Breast epithelium (tissue), 3 donors: ENCODE measurements around the gene CCND3.

Experiments
- CTCF ChIP-seq, 3 donors: fragments of 450-650 bp; IDR thresholded peaks; one replicate each; pipeline ENCODE4 v1.5.1; 2016 to 2017; ENCODE audit warnings: antibody characterized with exemption in 3 of 3, mild to moderate bottlenecking in 3 of 3, moderate library complexity in 3 of 3
- POLR2A ChIP-seq: fragments of 450-650 bp; IDR thresholded peaks from one replicate; pipeline ENCODE4 v1.6.1; 2016; ENCODE audit warnings: antibody characterized with exemption, mild to moderate bottlenecking, moderate library complexity

DNA sequence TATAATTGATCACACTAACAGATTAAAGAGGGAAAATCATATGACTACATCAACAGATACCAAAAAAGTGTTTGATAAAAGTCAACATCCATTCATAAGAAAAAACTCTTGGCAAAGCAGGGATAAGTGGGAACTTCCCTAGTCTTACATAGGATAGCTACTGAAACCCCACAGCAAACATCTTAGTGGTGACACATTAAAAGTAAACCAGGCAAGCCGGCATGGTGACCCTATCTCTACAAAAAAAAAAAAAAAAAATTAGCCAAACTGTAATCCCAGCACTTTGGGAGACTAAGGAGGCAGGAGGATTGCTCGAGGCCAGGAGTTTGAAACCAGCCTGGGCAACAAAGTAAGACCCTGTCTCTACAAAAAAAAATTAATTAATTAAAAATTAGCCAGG lies 13.8 kb upstream of the CCND3 start:
- TF ChIP-seq CTCF (IDR thresholded peaks at IDR 0.05), result no peak
- no peak for TF ChIP-seq POLR2A
